SU-DHL-6 (cell line): ENCODE data around the gene CHST14.

Experiments
- H2AFZ ChIP-seq: fragments of 200-600 bp; sonication (generic); 2 replicates; pipeline ENCODE4 v1.6.1; 2014; ENCODE audit warnings: low read depth, mild to moderate bottlenecking, moderate library complexity, mixed read lengths, antibody characterized with exemption, low read length; ENCODE audit not compliant: severe bottlenecking
- H3F3A ChIP-seq: fragments of 200-600 bp; shearing (Covaris generic); 2 replicates; pipeline ENCODE4 v1.6.0; 2016; ENCODE audit warnings: antibody characterized with exemption, mild to moderate bottlenecking; ENCODE audit not compliant: insufficient read depth
- H3K27ac ChIP-seq: fragments of 200-600 bp; sonication (generic); 2 replicates; pipeline ENCODE4 v1.5.1; 2016; ENCODE audit warnings: low read depth, mild to moderate bottlenecking, low read length, moderate library complexity, mixed read lengths
- H3K27me3 ChIP-seq: fragments of 200-600 bp; sonication (generic), shearing (Covaris generic); 2 replicates; pipeline ENCODE4 v1.6.0; 2014; ENCODE audit warnings: mild to moderate bottlenecking, low read length
- H3K36me3 ChIP-seq: fragments of 200-600 bp; sonication (generic); 2 replicates; pipeline ENCODE4 v1.6.1; 2014; ENCODE audit warnings: mild to moderate bottlenecking, low read length, mixed read lengths
- H3K4me2 ChIP-seq: fragments of 300-600, 200-600 bp; shearing (Covaris generic), sonication (generic); 2 replicates; pipeline ENCODE4 v1.6.0; 2014; ENCODE audit warnings: low read length, low read depth, mild to moderate bottlenecking; ENCODE audit not compliant: poor library complexity, severe bottlenecking
- H3K4me3 ChIP-seq: fragments of 200-600 bp; sonication (generic); 2 replicates; pipeline ENCODE4 v1.5.1; 2014; ENCODE audit warnings: antibody characterized with exemption, low read length, mild to moderate bottlenecking, mixed read lengths; ENCODE audit not compliant: insufficient read depth, poor library complexity, severe bottlenecking
- H3K79me2 ChIP-seq: fragments of 200-600 bp; sonication (generic); 2 replicates; pipeline ENCODE4 v1.6.1; 2014; ENCODE audit warnings: mild to moderate bottlenecking, low read length, moderate library complexity; ENCODE audit not compliant: insufficient read depth
- H3K9ac ChIP-seq: fragments of 200-600 bp; sonication (generic); 2 replicates; pipeline ENCODE4 v1.7.0; 2014; ENCODE audit warnings: mild to moderate bottlenecking, low read length
- H3K9me2 ChIP-seq: fragments of 200-600 bp; sonication (generic); replicated peaks from 2 replicates; pipeline ENCODE4 v1.6.1; 2014; ENCODE audit warnings: low read length; ENCODE audit not compliant: insufficient read depth
- H3K9me3 ChIP-seq: fragments of 200-600 bp; sonication (generic); 2 replicates; pipeline ENCODE4 v1.6.1; 2014; ENCODE audit warnings: low read length, mixed read lengths; ENCODE audit not compliant: insufficient read depth
- H4K20me1 ChIP-seq: fragments of 200-600 bp; sonication (generic); 2 replicates; pipeline ENCODE4 v1.6.1; 2014; ENCODE audit warnings: low read depth, mild to moderate bottlenecking, antibody characterized with exemption, low read length, moderate library complexity, mixed read lengths
- EZH2phosphoT487 ChIP-seq: fragments of 200-600 bp; sonication (generic), shearing (Covaris generic); conservative IDR thresholded peaks from 2 replicates; pipeline ENCODE4 v1.6.1; 2018; ENCODE audit warnings: mild to moderate bottlenecking, antibody characterized with exemption, low read length, moderate library complexity, mixed read lengths
- TF ChIP-seq, protein P1 (sequence below): fragments of 200-600 bp; sonication (generic); IDR thresholded peaks from one replicate; pipeline ENCODE4 v1.5.1; 2017; ENCODE audit warnings: antibody characterized with exemption, mild to moderate bottlenecking, low read length, moderate library complexity; ENCODE audit not compliant: insufficient read depth, poor library complexity, severe bottlenecking

The CHST14 gene

DNA sequence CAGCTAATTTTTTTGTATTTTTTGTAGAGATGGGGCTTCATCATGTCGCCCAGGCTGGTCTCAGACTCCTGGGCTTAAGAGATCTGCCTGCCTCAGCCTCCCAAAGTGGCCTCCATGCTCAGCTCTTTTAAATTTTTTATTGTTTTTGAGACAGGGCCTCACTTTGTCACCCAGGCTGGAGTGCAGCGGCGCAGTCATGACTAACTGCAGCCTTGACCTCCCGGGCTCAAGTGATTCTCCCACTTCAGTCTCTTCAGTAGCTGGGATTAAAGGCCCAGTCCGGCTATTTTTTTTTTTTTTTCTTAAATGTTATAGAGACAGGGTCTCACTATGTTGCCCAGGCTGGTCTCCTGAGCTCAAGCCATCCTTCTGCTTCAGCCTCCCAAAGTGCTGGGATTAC lies 45.1 kb upstream of the CHST14 start:
- Histone ChIP-seq H3K79me2 (no peaks in the 10 kb centered on the region), H3K27me3 (no peaks in the 10 kb centered on the region), H3K36me3 (no peaks in the 10 kb centered on the region), H4K20me1 (no peaks in the 10 kb centered on the region), H3K9me3 (no peaks in the 10 kb centered on the region), H3K27ac (no peak overlapping the region), H3K9ac (no peak overlapping the region), H3K4me2 (no peak overlapping the region), H3K4me3 (no peak overlapping the region), H3F3A (peaks cover 6% of the 10 kb centered on the region; the same call in 1 of the 2 replicates), H2AFZ (no peak overlapping the region), H3K9me2 (no peaks in the 10 kb centered on the region)
- TF ChIP-seq EZH2phosphoT487: no peak
- TF ChIP-seq, protein P1, sequence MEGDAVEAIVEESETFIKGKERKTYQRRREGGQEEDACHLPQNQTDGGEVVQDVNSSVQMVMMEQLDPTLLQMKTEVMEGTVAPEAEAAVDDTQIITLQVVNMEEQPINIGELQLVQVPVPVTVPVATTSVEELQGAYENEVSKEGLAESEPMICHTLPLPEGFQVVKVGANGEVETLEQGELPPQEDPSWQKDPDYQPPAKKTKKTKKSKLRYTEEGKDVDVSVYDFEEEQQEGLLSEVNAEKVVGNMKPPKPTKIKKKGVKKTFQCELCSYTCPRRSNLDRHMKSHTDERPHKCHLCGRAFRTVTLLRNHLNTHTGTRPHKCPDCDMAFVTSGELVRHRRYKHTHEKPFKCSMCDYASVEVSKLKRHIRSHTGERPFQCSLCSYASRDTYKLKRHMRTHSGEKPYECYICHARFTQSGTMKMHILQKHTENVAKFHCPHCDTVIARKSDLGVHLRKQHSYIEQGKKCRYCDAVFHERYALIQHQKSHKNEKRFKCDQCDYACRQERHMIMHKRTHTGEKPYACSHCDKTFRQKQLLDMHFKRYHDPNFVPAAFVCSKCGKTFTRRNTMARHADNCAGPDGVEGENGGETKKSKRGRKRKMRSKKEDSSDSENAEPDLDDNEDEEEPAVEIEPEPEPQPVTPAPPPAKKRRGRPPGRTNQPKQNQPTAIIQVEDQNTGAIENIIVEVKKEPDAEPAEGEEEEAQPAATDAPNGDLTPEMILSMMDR: no peak

DNA sequence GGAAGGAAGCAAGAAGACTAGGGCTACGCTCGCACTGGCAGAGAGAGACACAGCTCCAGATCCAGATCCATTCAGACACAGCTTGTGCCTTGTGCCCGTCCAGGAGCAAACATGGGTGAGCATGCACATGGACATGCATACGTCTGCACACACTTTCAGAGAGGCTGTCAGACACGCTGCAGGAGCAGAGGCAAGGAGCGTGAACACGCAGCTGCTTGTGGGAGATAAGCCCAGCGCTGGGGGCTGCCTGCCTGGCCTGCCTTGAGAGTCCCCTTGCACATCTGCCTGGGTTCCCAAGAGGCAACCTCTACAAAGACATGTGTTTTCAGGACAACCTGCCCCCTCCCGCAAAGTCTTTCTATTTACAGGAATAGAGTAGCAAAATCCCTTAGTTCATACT lies 43.6 kb upstream of the CHST14 start:
- no peak overlapping the region for H2AFZ ChIP-seq
- H3K9me3 ChIP-seq: no peaks in the 10 kb centered on the region
- no peak overlapping the region for H3K4me3 ChIP-seq
- H4K20me1 ChIP-seq: no peaks in the 10 kb centered on the region
- no peak overlapping the region for H3K4me2 ChIP-seq
- H3K36me3 ChIP-seq: no peaks in the 10 kb centered on the region
- no peak for TF ChIP-seq EZH2phosphoT487
- TF ChIP-seq, protein P1: no peak
- no peaks in the 10 kb centered on the region for H3K9me2 ChIP-seq
- H3K79me2 ChIP-seq: no peaks in the 10 kb centered on the region
- no peaks in the 10 kb centered on the region for H3K27me3 ChIP-seq
- no peak overlapping the region for H3K9ac ChIP-seq
- no peaks in the 10 kb centered on the region for H3F3A ChIP-seq
- no peak overlapping the region for H3K27ac ChIP-seq

DNA sequence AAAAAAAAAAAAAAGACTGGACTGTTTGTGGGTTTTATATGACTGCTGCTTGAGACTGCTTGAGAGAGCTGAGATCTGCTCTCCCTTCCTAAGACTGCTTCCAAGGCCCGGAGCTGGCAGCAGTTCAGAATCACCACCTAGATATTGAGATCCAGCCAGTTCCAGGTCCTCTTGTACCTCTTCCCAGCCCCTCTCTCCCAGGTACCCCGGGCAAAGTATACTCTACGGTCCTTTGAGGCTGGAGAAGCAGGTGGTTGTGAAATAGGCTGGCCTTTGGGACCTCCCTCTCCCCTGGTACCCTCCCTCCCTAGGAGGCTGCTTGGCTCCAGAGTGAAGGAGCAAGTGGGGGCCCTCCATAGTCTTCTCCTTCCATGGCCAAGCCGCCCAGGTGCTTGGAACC lies 42.6 kb upstream of the CHST14 start:
- Histone ChIP-seq H2AFZ (no peak overlapping the region), H3K9ac (no peak overlapping the region), H3K9me2 (no peaks in the 10 kb centered on the region), H3K27me3 (no peaks in the 10 kb centered on the region), H3F3A (no peaks in the 10 kb centered on the region), H3K36me3 (no peaks in the 10 kb centered on the region), H3K27ac (no peak overlapping the region), H3K79me2 (no peaks in the 10 kb centered on the region), H3K4me3 (no peak overlapping the region), H4K20me1 (no peaks in the 10 kb centered on the region), H3K4me2 (no peak overlapping the region), H3K9me3 (no peaks in the 10 kb centered on the region)
- no peak for TF ChIP-seq EZH2phosphoT487
- TF ChIP-seq, protein P1: no peak
